ENCODE results near the gene RTN3. TPM values are rescaled to one million over a fixed set of nuclear protein-coding genes. Genes with fewer than 3 reads are reported as not detected.
"Not testable (repeated sequence)": the region's sequence is repeated elsewhere in the genome, so short reads cannot be mapped to it uniquely, and the experiment has no call there.

RTN3 gene
- total RNA-seq, 1 experiment from 2014 or later, result 95.0 TPM

GRCh38 chr11:63685158-63685721 is 3.9 kb downstream of the RTN3 start:
- ATAC-seq; H3K9me3 ChIP-seq (ENCODE audit: control insufficient read depth in 1 of 2, insufficient read depth in 1 of 2, low read depth in 1 of 2, low read length in 2 of 2); CTCF ChIA-PET; H3K9me2 ChIP-seq (ENCODE audit: insufficient read depth); BruUV-seq (replicated peaks); H3K9ac ChIP-seq (ENCODE audit: low read length); RAD21 ChIA-PET (ENCODE audit: low non-redundant PET in 1 of 2, low total read pairs in 2 of 2, uncharacterized antibody in 2 of 2, unreplicated experiment in 2 of 2); H3K27ac ChIP-seq (ENCODE audit: low read depth, low read length); H3K4me3 ChIP-seq (replicated peaks in 1 of 2; ENCODE audit: low read depth in 1 of 2, low read length in 2 of 2); H3K27me3 ChIP-seq (ENCODE audit: insufficient read depth, low read length); intact Hi-C loops (cut with micrococcal nuclease); H3K4me2 ChIP-seq (ENCODE audit: low read length); H4K20me1 ChIP-seq (ENCODE audit: insufficient read depth); DNase-seq (ENCODE audit: low read depth, low spot score); POLR2A ChIA-PET; H2AFZ ChIP-seq (ENCODE audit: low read depth, low read length, poor library complexity, severe bottlenecking); H3K36me3 ChIP-seq (ENCODE audit: control insufficient read depth in 1 of 2, insufficient read depth in 2 of 2, low read length in 2 of 2): not testable (repeated sequence)
- peaks cover 13 to 20% of the 10 kb centered on the region in 2 experiments for H3K4me1 ChIP-seq (ENCODE audit: control insufficient read depth in 1 of 2, insufficient read depth in 2 of 2, low read length in 2 of 2)
- peaks cover 83% of the 10 kb centered on the region for H3K79me2 ChIP-seq (ENCODE audit: insufficient read depth, low read length)

DNA sequence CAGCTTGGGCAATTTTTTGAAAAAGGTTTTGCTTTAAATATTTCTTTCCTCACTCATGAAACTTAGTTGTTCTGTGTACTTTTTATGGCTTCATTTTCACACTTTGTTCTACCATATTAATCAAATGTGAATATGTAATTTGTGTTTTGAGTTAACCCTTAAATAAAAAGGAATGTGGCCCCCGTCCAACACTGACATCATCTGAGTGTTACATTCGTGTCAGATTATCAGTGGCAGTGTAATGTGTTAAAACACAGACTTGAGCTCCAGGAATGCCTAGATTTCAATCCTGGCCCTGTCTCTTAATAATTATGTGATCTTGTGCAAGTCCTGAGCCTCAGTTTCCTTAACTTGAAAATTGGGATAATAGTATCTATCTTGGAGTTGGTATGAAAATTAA is 5.6 kb downstream of the RTN3 start:
- no peak overlapping the region for H3K4me3 ChIP-seq (replicated peaks in 1 of 2; ENCODE audit: low read depth in 1 of 2, low read length in 2 of 2)
- POLR2A ChIA-PET, result no interaction called here
- no peak overlapping the region for H3K9ac ChIP-seq (ENCODE audit: low read length)
- ATAC-seq, result no peak
- RAD21 ChIA-PET (ENCODE audit: low non-redundant PET in 1 of 2, low total read pairs in 2 of 2, uncharacterized antibody in 2 of 2, unreplicated experiment in 2 of 2), result no interaction called here
- no peaks in the 10 kb centered on the region for H3K27me3 ChIP-seq (ENCODE audit: insufficient read depth, low read length)
- intact Hi-C loops (cut with micrococcal nuclease), result no loop called here
- DNase-seq (ENCODE audit: low read depth, low spot score), result no peak
- BruUV-seq (replicated peaks), result no TSS peak
- H3K79me2 ChIP-seq (ENCODE audit: insufficient read depth, low read length), result peaks cover 92% of the 10 kb centered on the region
- H4K20me1 ChIP-seq (ENCODE audit: insufficient read depth), result peaks cover 7% of the 10 kb centered on the region; the same call in 1 of the 2 replicates
- H3K9me3 ChIP-seq (ENCODE audit: control insufficient read depth in 1 of 2, insufficient read depth in 1 of 2, low read depth in 1 of 2, low read length in 2 of 2), result no peaks in the 10 kb centered on the region
- no peaks in the 10 kb centered on the region for H3K36me3 ChIP-seq (ENCODE audit: control insufficient read depth in 1 of 2, insufficient read depth in 2 of 2, low read length in 2 of 2)
- H3K27ac ChIP-seq (ENCODE audit: low read depth, low read length), result no peak overlapping the region
- peaks cover 9 to 13% of the 10 kb centered on the region in 2 experiments; a peak in 3 of 4 replicates for H3K4me1 ChIP-seq (ENCODE audit: control insufficient read depth in 1 of 2, insufficient read depth in 2 of 2, low read length in 2 of 2)
- H3K9me2 ChIP-seq (ENCODE audit: insufficient read depth), result no peaks in the 10 kb centered on the region
- TF ChIP-seq CEBPB (IDR thresholded peaks at IDR 0.05; ENCODE audit: low read depth) (no peak), YY1 (IDR thresholded peaks at IDR 0.05; ENCODE audit: extremely low read depth, insufficient replicate concordance, low read depth, low read length) (no peak), POLR2AphosphoS5 (IDR thresholded peaks at IDR 0.05; ENCODE audit: low read depth, low read length) (no peak), RAD21 (IDR thresholded peaks at IDR 0.05; ENCODE audit: low read depth) (no peak), ZNF274 (IDR thresholded peaks at IDR 0.05; ENCODE audit: low read depth, low read length) (no peak), POLR2A (IDR thresholded peaks at IDR 0.05; ENCODE audit: borderline replicate concordance, extremely low read depth, insufficient read depth, insufficient read length) (no peak)
- TF ChIP-seq, protein P1, sequence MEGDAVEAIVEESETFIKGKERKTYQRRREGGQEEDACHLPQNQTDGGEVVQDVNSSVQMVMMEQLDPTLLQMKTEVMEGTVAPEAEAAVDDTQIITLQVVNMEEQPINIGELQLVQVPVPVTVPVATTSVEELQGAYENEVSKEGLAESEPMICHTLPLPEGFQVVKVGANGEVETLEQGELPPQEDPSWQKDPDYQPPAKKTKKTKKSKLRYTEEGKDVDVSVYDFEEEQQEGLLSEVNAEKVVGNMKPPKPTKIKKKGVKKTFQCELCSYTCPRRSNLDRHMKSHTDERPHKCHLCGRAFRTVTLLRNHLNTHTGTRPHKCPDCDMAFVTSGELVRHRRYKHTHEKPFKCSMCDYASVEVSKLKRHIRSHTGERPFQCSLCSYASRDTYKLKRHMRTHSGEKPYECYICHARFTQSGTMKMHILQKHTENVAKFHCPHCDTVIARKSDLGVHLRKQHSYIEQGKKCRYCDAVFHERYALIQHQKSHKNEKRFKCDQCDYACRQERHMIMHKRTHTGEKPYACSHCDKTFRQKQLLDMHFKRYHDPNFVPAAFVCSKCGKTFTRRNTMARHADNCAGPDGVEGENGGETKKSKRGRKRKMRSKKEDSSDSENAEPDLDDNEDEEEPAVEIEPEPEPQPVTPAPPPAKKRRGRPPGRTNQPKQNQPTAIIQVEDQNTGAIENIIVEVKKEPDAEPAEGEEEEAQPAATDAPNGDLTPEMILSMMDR (IDR thresholded peaks at IDR 0.05 in 2 of 3, conservative IDR thresholded peaks at IDR 0.05 in 1 of 3; ENCODE audit: borderline replicate concordance in 1 of 3, insufficient read depth in 1 of 3, low read depth in 2 of 3, low read length in 2 of 3), result no peak
- CTCF ChIA-PET, result no interaction called here
- H3K4me2 ChIP-seq (ENCODE audit: low read length), result no peak overlapping the region
- H2AFZ ChIP-seq (ENCODE audit: low read depth, low read length, poor library complexity, severe bottlenecking), result no peak overlapping the region
